IPS-18a (cell line): ENCODE results near the gene PRKAA1.
"Not testable (repeated sequence)": the region's sequence is repeated elsewhere in the genome, so short reads cannot be mapped to it uniquely, and the experiment has no call there.

Experiments used
- H3K27ac ChIP-seq: one replicate; pipeline ENCODE4 v1.5.1; 2013; ENCODE audit warnings: low read length
- H3K27me3 ChIP-seq: one replicate; pipeline ENCODE4 v1.6.1; 2013; ENCODE audit warnings: mild to moderate bottlenecking, low read length; ENCODE audit not compliant: control insufficient read depth, insufficient read depth
- H3K36me3 ChIP-seq: one replicate; pipeline ENCODE4 v1.6.1; 2013; ENCODE audit warnings: low read depth, low read length; ENCODE audit not compliant: control insufficient read depth
- H3K4me1 ChIP-seq: one replicate; pipeline ENCODE4 v1.6.1; 2013; ENCODE audit warnings: low read depth, low read length; ENCODE audit not compliant: control insufficient read depth
- H3K4me3 ChIP-seq: one replicate; pipeline ENCODE4 v1.5.1; 2013; ENCODE audit warnings: low read length
- H3K9ac ChIP-seq: one replicate; pipeline ENCODE4 v1.6.1; 2013; ENCODE audit warnings: mild to moderate bottlenecking, low read length, moderate library complexity
- H3K9me3 ChIP-seq: one replicate; pipeline ENCODE4 v1.6.1; 2013; ENCODE audit warnings: low read depth, low read length; ENCODE audit not compliant: control insufficient read depth

PRKAA1 gene

GRCh38 chr5:40790947-40791593, 7.1 kb downstream of the PRKAA1 start:
- no peaks in the 10 kb centered on the region for H3K9me3 ChIP-seq
- no peaks in the 10 kb centered on the region for H3K27me3 ChIP-seq
- H3K27ac ChIP-seq = no peak overlapping the region
- no peak overlapping the region for H3K4me3 ChIP-seq
- H3K36me3 ChIP-seq = no peaks in the 10 kb centered on the region
- H3K4me1 ChIP-seq = no peaks in the 10 kb centered on the region
- H3K9ac ChIP-seq = no peak overlapping the region

GRCh38 chr5:40788941-40789340, 9.2 kb downstream of the PRKAA1 start:
- H3K4me1 ChIP-seq, H3K27me3 ChIP-seq, H3K27ac ChIP-seq, H3K4me3 ChIP-seq, H3K9ac ChIP-seq, H3K9me3 ChIP-seq, H3K36me3 ChIP-seq: not testable (repeated sequence)

GRCh38 chr5:40787986-40788385, 10.2 kb downstream of the PRKAA1 start:
- H3K27ac ChIP-seq = no peak overlapping the region

GRCh38 chr5:40786664-40787063, 11.5 kb downstream of the PRKAA1 start:
- not testable (repeated sequence) for H3K4me1 ChIP-seq, H3K27me3 ChIP-seq, H3K4me3 ChIP-seq, H3K36me3 ChIP-seq, H3K9me3 ChIP-seq, H3K9ac ChIP-seq, H3K27ac ChIP-seq

More at GRCh38 chr5:40787986-40788385, 10.2 kb downstream of the PRKAA1 start:
- Histone ChIP-seq H3K36me3 (no peaks in the 10 kb centered on the region), H3K9me3 (no peaks in the 10 kb centered on the region), H3K4me3 (no peak overlapping the region), H3K9ac (no peak overlapping the region), H3K27me3 (no peaks in the 10 kb centered on the region), H3K4me1 (no peaks in the 10 kb centered on the region)

- no peak overlapping the region for H3K27ac ChIP-seq
- H3K27me3 ChIP-seq = no peaks in the 10 kb centered on the region
- H3K9me3 ChIP-seq = no peaks in the 10 kb centered on the region
- no peak overlapping the region for H3K9ac ChIP-seq
- H3K36me3 ChIP-seq = no peaks in the 10 kb centered on the region
- H3K4me1 ChIP-seq = no peaks in the 10 kb centered on the region
- no peak overlapping the region for H3K4me3 ChIP-seq
Observed at GRCh38 chr5:40784916-40785315, 13.3 kb downstream of the PRKAA1 start.

- no peaks in the 10 kb centered on the region for H3K27me3 ChIP-seq
Observed at GRCh38 chr5:40784027-40784653, 14.0 kb downstream of the PRKAA1 start.

GRCh38 chr5:40781843-40782409, 16.2 kb downstream of the PRKAA1 start:
- Histone ChIP-seq H3K4me3 (no peak overlapping the region), H3K9ac (no peak overlapping the region), H3K4me1 (no peaks in the 10 kb centered on the region), H3K36me3 (no peaks in the 10 kb centered on the region), H3K27me3 (no peaks in the 10 kb centered on the region), H3K27ac (no peak overlapping the region), H3K9me3 (no peaks in the 10 kb centered on the region)

More at GRCh38 chr5:40784027-40784653, 14.0 kb downstream of the PRKAA1 start:
- Histone ChIP-seq H3K4me3 (no peak overlapping the region), H3K4me1 (no peaks in the 10 kb centered on the region), H3K36me3 (no peaks in the 10 kb centered on the region), H3K27ac (no peak overlapping the region), H3K9me3 (no peaks in the 10 kb centered on the region), H3K9ac (no peak overlapping the region)

GRCh38 chr5:40780858-40781257, 17.3 kb downstream of the PRKAA1 start:
- no peaks in the 10 kb centered on the region for H3K27me3 ChIP-seq
- no peaks in the 10 kb centered on the region for H3K4me1 ChIP-seq
- H3K36me3 ChIP-seq = peaks cover 10% of the 10 kb centered on the region
- H3K4me3 ChIP-seq = no peak overlapping the region
- no peaks in the 10 kb centered on the region for H3K9me3 ChIP-seq
- no peak overlapping the region for H3K27ac ChIP-seq
- H3K9ac ChIP-seq = no peak overlapping the region

- Histone ChIP-seq H3K36me3 (peaks cover 16% of the 10 kb centered on the region), H3K9ac (no peak overlapping the region), H3K4me3 (no peak overlapping the region), H3K27me3 (no peaks in the 10 kb centered on the region), H3K4me1 (no peaks in the 10 kb centered on the region), H3K27ac (no peak overlapping the region), H3K9me3 (no peaks in the 10 kb centered on the region)
Observed at GRCh38 chr5:40780199-40780598, 18.0 kb downstream of the PRKAA1 start.

GRCh38 chr5:40779561-40779960, 18.6 kb downstream of the PRKAA1 start:
- peaks cover 19% of the 10 kb centered on the region for H3K36me3 ChIP-seq

GRCh38 chr5:40778133-40778532, 20.0 kb downstream of the PRKAA1 start:
- H3K9me3 ChIP-seq = no peaks in the 10 kb centered on the region
- no peak overlapping the region for H3K9ac ChIP-seq
- H3K27me3 ChIP-seq = no peaks in the 10 kb centered on the region
- peaks cover 22% of the 10 kb centered on the region for H3K36me3 ChIP-seq
- H3K27ac ChIP-seq = no peak overlapping the region
- H3K4me1 ChIP-seq = no peaks in the 10 kb centered on the region
- H3K4me3 ChIP-seq = no peak overlapping the region

More at GRCh38 chr5:40779561-40779960, 18.6 kb downstream of the PRKAA1 start:
- Histone ChIP-seq H3K9me3 (no peaks in the 10 kb centered on the region), H3K4me3 (no peak overlapping the region), H3K4me1 (no peaks in the 10 kb centered on the region), H3K27ac (no peak overlapping the region), H3K9ac (no peak overlapping the region), H3K27me3 (no peaks in the 10 kb centered on the region)

GRCh38 chr5:40776658-40776977, 21.6 kb downstream of the PRKAA1 start:
- Histone ChIP-seq H3K36me3 (peaks cover 28% of the 10 kb centered on the region), H3K4me1 (no peaks in the 10 kb centered on the region), H3K27me3 (no peaks in the 10 kb centered on the region), H3K9ac (no peak overlapping the region), H3K9me3 (no peaks in the 10 kb centered on the region), H3K27ac (no peak overlapping the region), H3K4me3 (no peak overlapping the region)
